Measurements from ENCODE around the gene SSRP1. TPM values are rescaled to one million over a fixed set of nuclear protein-coding genes. Genes with fewer than 3 reads are reported as not detected.
"Not testable (repeated sequence)": the region's sequence is repeated elsewhere in the genome, so short reads cannot be mapped to it uniquely, and the experiment has no call there.

Gene SSRP1
- total RNA-seq, 2 experiments from 2014 or later = 318 to 332 TPM

DNA sequence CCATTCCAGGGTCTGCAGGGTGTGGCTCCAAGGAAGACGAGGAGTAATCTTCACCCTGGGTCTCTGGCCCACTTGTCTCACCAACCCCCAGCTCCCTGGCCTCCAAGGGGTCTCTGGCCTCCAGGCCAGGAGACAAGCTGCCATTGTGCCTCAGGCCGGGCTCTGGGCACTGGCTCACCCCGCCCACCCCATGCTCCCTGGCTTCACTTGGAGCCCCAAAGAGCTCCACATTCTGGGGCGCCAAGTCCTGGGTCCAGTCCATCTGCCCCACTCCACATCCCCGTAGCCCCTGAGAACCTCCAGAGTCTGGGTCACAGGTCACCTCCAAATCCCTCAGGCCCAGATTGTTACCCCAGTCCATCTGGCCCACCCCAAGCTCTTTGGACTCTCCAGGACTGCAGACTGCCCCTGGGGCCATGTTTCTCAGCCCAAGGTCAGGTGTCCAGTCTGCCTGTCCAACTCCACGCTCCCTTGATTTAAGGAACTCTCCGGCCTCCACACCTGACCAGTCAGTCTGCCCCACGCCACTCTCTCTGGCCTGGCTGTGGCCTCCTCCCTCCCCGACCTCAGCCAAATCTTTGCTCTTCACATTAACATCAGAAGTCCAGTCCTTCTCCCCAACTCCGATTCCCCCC is 27.1 kb downstream of the SSRP1 start:
- Mint-ChIP-seq H3K36me3 (peaks cover 17% of the 10 kb centered on the region), H3K27ac (no peak overlapping the region), H3K9me3 (no peaks in the 10 kb centered on the region), H3K27me3 (no peaks in the 10 kb centered on the region), H3K4me1 (peaks cover 9% of the 10 kb centered on the region), H3K4me3 (no peak overlapping the region)
- no peak for DNase-seq

DNA sequence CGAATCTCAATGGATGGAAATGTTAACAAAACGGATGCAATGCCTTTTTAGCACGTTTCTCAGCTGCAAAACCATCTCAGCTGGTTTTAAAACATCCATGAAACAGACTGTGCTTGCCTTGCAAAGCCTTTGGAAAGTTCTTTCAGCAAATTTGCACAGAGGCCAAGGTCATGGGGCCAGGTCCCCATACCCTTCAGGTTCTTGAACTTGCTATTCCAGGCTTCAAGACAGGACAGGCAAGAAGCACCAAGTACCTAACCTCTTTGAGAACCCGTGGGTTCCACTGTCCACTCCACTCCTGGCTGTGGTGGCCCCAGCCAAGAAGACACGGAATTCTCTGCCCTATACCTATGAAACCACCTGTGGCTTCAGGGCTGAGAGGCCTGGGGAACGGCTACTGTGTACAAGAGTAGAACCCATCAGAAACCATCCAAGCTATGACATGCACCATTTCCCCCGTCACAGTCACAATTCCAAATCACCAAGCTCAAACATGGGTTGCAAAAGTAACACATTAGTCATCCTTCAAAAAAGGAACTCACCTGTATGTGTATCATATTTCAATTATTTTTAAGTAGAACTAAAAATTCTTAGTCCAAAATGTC is 27.9 kb downstream of the SSRP1 start:
- no peak overlapping the region for H3K4me3 Mint-ChIP-seq
- DNase-seq = no peak
- no peaks in the 10 kb centered on the region for H3K27me3 Mint-ChIP-seq
- H3K4me1 Mint-ChIP-seq = peaks cover 9% of the 10 kb centered on the region
- H3K9me3 Mint-ChIP-seq = no peaks in the 10 kb centered on the region
- H3K36me3 Mint-ChIP-seq = peaks cover 17% of the 10 kb centered on the region
- no peak overlapping the region for H3K27ac Mint-ChIP-seq

DNA sequence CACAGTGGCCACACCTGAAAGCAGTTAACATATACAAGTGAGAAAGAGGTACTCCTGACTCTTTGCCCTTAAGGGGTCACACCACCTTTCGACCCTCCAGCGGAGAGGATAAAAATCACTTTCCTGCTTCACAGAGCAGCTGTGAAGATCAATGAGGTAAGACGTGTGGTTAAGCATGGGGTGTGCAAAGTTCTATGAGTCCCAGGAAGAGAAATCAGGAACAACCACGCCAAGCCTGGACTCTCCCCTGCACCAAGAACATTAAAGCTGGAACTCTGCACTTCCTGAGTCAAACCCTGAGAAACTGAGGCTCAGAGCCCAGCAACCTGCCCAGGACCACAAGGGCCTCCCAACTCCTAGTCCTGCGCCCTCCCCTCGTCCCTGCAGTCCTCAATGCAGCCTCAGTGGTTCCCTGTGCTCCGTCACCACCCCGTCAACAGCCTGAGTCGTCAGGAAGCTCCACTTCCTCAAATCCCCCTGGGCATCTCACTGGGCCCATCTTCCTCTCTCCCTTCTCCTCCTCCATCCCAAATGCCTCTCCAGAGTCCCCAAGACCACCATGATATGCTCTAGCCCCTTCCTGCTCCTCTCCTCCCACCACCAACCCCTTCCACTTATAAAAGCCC is 28.6 kb downstream of the SSRP1 start:
- peaks cover 6% of the 10 kb centered on the region for H3K4me1 Mint-ChIP-seq
- H3K27ac Mint-ChIP-seq = no peak overlapping the region
- no peak overlapping the region for H3K4me3 Mint-ChIP-seq
- DNase-seq = no peak
- peaks cover 16% of the 10 kb centered on the region for H3K36me3 Mint-ChIP-seq
- H3K27me3 Mint-ChIP-seq = no peaks in the 10 kb centered on the region
- no peaks in the 10 kb centered on the region for H3K9me3 Mint-ChIP-seq

DNA sequence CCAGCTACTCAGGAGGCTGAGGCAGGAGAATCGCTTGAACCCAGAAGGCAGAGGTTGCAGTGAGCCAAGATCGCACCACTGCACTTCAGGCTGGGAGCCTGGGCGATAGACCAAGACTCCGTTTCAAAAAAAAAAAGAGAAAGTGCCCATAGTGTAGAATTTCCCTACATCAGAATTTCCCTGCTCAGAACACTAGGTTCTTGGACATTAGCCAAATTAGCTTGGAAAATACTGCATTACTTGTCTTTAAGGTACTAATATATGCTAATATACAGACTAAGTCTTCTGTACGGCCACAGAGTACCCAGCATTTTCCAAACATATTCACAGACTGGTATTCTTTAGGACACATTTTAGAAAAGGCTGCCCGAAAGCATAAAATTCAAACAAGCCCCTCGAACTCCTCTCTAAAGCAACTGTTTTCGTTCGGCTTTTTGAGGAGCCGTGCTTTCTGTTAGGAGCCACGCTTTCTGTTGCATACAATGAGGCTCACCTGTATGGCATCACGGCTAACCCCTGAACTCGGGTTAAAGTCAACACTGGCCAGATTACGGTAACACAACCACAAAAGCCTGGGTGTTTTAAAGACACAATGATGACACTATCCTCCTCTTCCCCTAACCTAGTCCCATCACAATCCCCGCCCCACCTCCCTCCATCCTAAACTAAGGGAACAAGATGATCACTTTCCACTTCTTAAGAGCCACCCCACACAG is 29.4 kb downstream of the SSRP1 start:
- Mint-ChIP-seq H3K27me3 (no peaks in the 10 kb centered on the region), H3K4me1 (peaks cover 5% of the 10 kb centered on the region), H3K36me3 (peaks cover 22% of the 10 kb centered on the region), H3K9me3 (no peaks in the 10 kb centered on the region), H3K27ac (no peak overlapping the region), H3K4me3 (no peak overlapping the region)
- DNase-seq = no peak

DNA sequence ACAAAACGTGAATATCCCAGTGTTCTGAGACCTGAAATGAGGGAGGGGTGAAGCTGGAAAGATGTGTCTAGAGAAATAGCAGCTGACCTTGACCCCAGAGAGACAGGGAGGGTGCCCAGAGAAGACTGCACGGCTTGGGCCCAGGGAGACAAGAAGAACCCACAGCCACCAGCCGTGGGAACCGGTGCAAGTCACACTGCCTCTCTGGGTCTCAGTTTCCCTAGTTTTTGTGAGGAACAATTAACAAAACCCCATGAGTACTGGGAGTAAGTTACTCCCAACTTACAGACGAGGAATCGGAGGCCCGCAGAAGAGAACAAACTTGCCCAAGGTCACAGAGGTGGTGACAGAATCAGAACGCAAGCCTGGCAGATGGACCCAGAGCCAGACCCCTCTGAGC is 30.2 kb downstream of the SSRP1 start:
- no peak for DNase-seq
- H3K9me3 Mint-ChIP-seq = no peaks in the 10 kb centered on the region
- no peaks in the 10 kb centered on the region for H3K4me1 Mint-ChIP-seq
- no peak overlapping the region for H3K4me3 Mint-ChIP-seq
- H3K36me3 Mint-ChIP-seq = peaks cover 30% of the 10 kb centered on the region
- H3K27ac Mint-ChIP-seq = no peak overlapping the region
- no peaks in the 10 kb centered on the region for H3K27me3 Mint-ChIP-seq

DNA sequence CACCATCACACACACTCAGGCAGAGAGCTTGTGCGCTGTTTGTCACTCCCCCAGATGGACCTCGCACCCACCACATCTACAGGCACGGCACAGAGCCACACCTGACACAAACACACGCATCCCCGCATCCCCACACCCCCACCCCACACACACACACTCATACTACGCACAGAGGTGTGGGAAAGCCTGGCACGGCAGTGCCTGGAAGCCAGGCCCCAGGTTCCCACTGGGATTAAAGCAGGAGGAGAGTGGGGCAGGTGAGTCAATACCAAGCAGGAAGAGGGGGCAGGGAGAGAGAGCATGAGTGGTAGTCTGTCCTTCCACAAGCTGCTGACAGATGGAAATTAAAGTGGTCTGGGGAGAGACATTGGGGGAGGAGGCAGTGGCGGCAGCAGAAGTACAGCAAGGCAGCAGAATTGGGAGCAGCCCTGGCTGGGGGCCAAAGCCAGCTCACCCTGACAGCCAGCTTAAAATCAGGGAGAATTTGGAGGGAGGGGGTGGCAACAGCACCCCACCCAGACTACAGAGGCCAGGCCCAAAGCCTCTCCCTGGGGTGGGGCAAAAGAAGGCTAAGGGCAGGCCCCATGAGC is 31.6 kb downstream of the SSRP1 start:
- Mint-ChIP-seq H3K27ac (no peak overlapping the region), H3K4me1 (no peaks in the 10 kb centered on the region), H3K4me3 (no peak overlapping the region), H3K27me3 (no peaks in the 10 kb centered on the region), H3K36me3 (peaks cover 34% of the 10 kb centered on the region), H3K9me3 (peaks cover 6% of the 10 kb centered on the region)
- DNase-seq = no peak

DNA sequence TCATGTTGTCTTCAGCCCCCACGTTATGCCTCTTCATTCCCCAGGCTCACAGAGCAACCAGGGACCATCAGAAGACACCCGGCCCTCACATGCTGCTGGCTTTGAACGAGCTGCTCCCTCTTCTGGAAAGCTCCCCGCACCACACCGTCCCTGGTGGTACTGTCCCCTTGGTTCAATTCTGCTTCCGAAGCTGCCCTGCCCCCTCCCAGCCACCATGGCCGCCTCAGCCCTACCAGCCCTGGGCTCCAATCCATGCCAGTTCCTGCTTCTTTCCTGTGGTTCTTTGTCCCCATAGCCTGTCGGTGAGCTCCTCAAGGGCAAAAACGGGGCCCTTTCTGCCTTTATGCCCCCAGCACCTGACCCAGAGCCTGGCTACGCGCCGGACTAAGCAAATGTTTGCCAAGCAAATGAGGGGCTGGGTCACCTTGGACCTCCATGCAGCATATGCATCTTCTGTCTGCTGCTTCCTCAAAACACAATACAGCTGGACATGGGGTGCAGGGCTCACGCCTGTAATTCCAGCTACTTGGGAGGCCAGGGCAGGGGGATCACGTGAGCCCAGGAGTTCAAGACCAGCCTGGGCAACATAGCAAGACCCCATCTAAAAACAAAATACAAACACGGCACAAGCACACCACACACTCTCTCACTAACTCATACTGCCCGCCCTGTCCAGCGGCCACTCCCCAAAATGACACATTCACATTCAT is 32.3 kb downstream of the SSRP1 start:
- Mint-ChIP-seq H3K27me3 (no peaks in the 10 kb centered on the region), H3K4me1 (no peaks in the 10 kb centered on the region), H3K9me3 (peaks cover 9% of the 10 kb centered on the region), H3K36me3 (peaks cover 37% of the 10 kb centered on the region), H3K4me3 (no peak overlapping the region), H3K27ac (no peak overlapping the region)
- no peak for DNase-seq

DNA sequence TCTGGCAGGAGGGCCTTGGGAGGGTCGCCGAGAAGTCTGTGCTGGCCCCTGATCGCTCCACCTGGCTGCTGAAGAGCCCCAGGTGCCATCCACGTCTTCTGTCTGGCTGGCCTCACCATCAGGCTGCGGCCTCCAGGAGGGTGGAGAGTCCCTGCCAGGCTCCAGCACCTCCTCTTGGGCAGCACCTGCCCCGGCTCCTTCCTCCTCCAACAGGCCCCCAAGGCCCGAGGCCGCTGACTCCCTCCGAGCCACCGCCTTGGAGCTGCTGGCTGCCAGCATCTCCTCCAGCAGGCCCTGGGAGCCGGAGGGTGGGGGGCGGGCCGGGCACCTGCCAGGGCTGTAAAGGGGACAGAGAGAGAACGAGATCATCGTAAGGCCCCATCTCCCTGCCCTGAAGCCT is 33.2 kb downstream of the SSRP1 start:
- Mint-ChIP-seq H3K4me3 (no peak overlapping the region), H3K4me1 (no peaks in the 10 kb centered on the region), H3K9me3 (peaks cover 12% of the 10 kb centered on the region), H3K27ac (no peak overlapping the region), H3K36me3 (peaks cover 46% of the 10 kb centered on the region), H3K27me3 (no peaks in the 10 kb centered on the region)
- DNase-seq = no peak

DNA sequence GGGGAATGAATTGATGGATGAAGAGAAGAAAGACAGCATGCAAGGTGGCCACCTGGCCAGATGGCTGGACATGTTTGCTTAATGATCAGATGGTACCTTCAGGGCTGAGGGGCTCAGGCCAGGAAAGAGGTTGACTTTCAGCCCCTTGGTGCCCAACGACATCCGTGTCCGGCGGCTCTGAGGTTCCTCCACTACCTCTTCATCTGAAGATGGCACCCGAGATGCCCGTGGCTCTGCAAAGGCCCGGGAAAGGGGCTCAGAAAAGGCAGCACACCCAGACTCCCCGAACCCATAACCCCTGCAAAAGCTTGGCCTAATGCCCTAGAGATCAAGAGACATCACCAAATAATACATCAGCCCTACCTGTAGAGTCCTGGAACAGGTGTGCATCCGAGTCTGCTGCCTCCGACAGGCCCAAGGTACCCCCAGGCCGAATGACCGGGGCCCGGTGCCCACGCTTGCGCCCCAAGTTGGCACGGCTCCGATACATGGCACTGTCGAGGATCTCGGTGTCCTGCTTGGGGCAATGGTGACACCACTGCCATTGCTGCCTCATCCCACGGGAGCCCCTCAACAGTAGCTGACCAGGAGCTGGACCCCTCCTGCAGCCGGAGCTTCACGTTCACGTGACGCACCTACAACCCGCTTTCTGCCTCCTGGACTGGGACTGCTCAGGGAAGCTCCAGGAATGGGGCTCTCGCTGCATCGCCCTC is 33.8 kb downstream of the SSRP1 start:
- no peak overlapping the region for H3K4me3 Mint-ChIP-seq
- DNase-seq = no peak
- H3K27me3 Mint-ChIP-seq = no peaks in the 10 kb centered on the region
- H3K9me3 Mint-ChIP-seq = peaks cover 14% of the 10 kb centered on the region
- H3K4me1 Mint-ChIP-seq = no peaks in the 10 kb centered on the region
- peaks cover 49% of the 10 kb centered on the region for H3K36me3 Mint-ChIP-seq
- H3K27ac Mint-ChIP-seq = no peak overlapping the region

DNA sequence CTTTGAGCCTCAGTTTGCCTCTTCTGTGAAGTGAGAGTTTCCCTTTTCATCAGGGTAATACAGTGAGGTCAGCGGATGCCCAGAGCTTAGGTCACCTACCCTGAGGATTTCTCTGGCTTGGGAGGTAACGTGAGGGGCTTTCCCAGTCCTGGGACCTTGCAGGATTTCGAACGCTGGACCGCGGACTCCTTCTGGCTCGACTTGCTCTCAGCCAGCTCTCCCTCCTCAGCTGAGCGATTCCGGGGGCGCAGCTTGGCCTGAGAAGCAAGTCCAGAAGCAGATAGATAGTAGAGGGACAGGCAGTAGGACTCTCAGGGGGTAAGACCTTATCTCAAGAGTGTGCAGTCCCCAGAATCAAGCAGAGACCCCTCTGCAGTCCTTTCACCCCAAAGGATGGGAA is 34.9 kb downstream of the SSRP1 start:
- no peak overlapping the region for H3K27ac Mint-ChIP-seq
- peaks cover 15% of the 10 kb centered on the region for H3K9me3 Mint-ChIP-seq
- H3K4me1 Mint-ChIP-seq = no peaks in the 10 kb centered on the region
- no peaks in the 10 kb centered on the region for H3K27me3 Mint-ChIP-seq
- no peak overlapping the region for H3K4me3 Mint-ChIP-seq
- no peak for DNase-seq
- H3K36me3 Mint-ChIP-seq = peaks cover 53% of the 10 kb centered on the region

DNA sequence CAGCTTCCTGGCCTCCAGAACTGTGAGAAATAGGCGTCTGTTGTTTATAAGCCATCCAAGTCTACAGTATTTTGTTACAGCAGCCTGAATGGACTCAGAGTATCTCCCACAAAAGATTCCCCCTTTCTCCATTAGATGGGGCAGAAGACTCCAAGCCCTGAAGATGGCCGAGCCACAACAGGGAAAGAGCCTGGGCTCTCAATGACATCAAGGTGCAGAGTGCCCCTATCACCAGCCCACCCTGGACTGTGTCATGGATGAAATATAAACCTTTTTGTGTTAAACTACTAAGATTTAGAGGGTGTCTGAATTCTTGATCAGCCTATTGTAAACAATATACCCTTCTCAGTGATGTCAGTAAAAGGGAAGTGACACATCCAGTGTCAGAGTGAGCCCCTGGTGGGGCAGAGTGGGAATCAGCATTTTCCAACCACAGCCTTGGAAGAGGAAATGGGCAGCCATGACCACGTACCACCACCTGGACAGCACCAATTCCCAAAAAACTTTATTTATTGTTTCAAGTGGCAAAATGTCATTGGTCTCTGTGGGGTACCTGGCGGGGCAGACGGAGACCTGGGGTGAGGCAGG is 36.4 kb downstream of the SSRP1 start:
- no peak for DNase-seq
- Mint-ChIP-seq H3K9me3 (peaks cover 15% of the 10 kb centered on the region), H3K27me3 (no peaks in the 10 kb centered on the region), H3K27ac (no peak overlapping the region), H3K4me3 (no peak overlapping the region), H3K36me3 (peaks cover 53% of the 10 kb centered on the region), H3K4me1 (no peaks in the 10 kb centered on the region)

DNA sequence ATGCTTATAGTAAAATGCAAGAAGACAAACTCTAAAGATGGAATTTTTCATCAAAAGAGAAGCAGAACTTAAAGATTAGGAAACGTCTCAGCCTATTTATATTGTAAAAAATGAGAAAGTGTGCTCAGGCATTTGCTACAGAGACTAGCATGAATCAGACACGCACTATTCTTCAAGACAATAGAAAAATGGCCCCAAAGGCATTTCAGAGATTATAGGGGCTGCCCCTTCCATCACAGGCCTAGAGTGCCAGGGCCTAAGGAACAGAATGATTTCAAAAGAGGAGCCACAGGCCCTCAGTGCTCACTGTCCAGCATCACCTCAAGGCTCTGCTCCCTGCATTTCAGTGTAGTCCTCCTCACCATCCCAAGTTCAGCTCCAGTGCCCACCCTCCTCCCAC is 38.5 kb downstream of the SSRP1 start:
- H3K27me3 Mint-ChIP-seq = no peaks in the 10 kb centered on the region
- H3K4me1 Mint-ChIP-seq = no peaks in the 10 kb centered on the region
- DNase-seq = no peak
- no peak overlapping the region for H3K27ac Mint-ChIP-seq
- H3K4me3 Mint-ChIP-seq = no peak overlapping the region
- peaks cover 52% of the 10 kb centered on the region for H3K36me3 Mint-ChIP-seq
- H3K9me3 Mint-ChIP-seq = peaks cover 15% of the 10 kb centered on the region

DNA sequence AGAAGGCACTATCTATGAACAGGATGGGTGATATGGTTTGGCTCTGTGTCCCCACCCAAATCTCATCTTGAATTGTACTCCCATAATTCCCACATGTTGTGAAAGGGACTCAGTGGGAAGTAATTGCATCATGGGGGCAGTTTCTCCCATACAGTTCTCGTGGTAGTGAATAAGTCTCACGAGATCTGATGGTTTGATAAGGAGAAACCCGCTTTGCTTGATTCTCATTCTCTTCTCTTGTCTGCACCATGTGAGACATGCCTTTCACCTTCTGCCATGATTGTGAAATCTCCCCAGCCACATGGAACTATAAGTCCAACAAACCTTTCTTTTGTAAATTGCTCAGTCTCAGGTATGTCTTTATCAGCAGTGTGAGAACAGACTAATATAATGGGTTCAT is 39.5 kb downstream of the SSRP1 start:
- H3K4me1 Mint-ChIP-seq, H3K27ac Mint-ChIP-seq, DNase-seq, H3K4me3 Mint-ChIP-seq, H3K27me3 Mint-ChIP-seq: not testable (repeated sequence)
- peaks cover 15% of the 10 kb centered on the region for H3K9me3 Mint-ChIP-seq
- peaks cover 43% of the 10 kb centered on the region for H3K36me3 Mint-ChIP-seq
